Keratinocyte (primary cell): Measurements from ENCODE around the gene CGAS. TPM values are rescaled to one million over a fixed set of nuclear protein-coding genes. Genes with fewer than 3 reads are reported as not detected.

Experiments used
- DNase-seq: peaks from one replicate; pipeline ENCODE4 v3.0.0-alpha.2; 2011; ENCODE audit warnings: low read depth, missing footprints, low spot score
- FAIRE-seq: peaks from 2 replicates; lab custom pipeline; 2011; peaks lifted over from hg19 to GRCh38; lab: Jason Lieb, UNC
- H2AFZ ChIP-seq: 2 replicates; pipeline ENCODE4 v1.6.0; 2012; ENCODE audit warnings: low read length, control low read depth, inconsistent platforms; ENCODE audit not compliant: control insufficient read depth
- H3K27ac ChIP-seq: 2 replicates; pipeline ENCODE4 v1.5.1; 2011; ENCODE audit warnings: low read length; ENCODE audit not compliant: control insufficient read depth, insufficient read depth
- H3K27me3 ChIP-seq: 3 replicates; pipeline ENCODE4 v1.6.0; 2011; ENCODE audit warnings: low read length; ENCODE audit not compliant: control insufficient read depth, insufficient read depth; ENCODE audit errors: extremely low read depth
- H3K36me3 ChIP-seq, 2 experiments: 2 replicates in 1 of 2; 3 replicates in 1 of 2; pipeline ENCODE4 v1.5.1; 2011; ENCODE audit warnings: low read length in 2 of 2, mild to moderate bottlenecking in 1 of 2; ENCODE audit not compliant: control insufficient read depth in 2 of 2, insufficient read depth in 2 of 2; ENCODE audit errors: extremely low read depth in 1 of 2
- H3K4me1 ChIP-seq: 3 replicates; pipeline ENCODE4 v1.5.1; 2011; ENCODE audit warnings: low read length; ENCODE audit not compliant: control insufficient read depth, insufficient read depth; ENCODE audit errors: extremely low read depth
- H3K4me2 ChIP-seq: 3 replicates; pipeline ENCODE4 v1.6.0; 2011; ENCODE audit warnings: low read depth, low read length; ENCODE audit not compliant: control insufficient read depth, insufficient read depth; ENCODE audit errors: extremely low read depth
- H3K4me3 ChIP-seq, 3 experiments: fragments of 200-600 bp in 1 of 3; sonication (generic) in 1 of 3; 2 replicates in 2 of 3; 3 replicates in 1 of 3; pipeline ENCODE4 v1.5.1; 2011 to 2016; ENCODE audit warnings: low read length in 3 of 3, mild to moderate bottlenecking in 3 of 3, control low read depth in 2 of 3, inconsistent platforms in 1 of 3, low read depth in 1 of 3, mixed read lengths in 1 of 3, mixed run types in 1 of 3, moderate library complexity in 1 of 3; ENCODE audit not compliant: control insufficient read depth in 2 of 3, insufficient read depth in 2 of 3; ENCODE audit errors: extremely low read depth in 1 of 3
- H3K79me2 ChIP-seq: 2 replicates; pipeline ENCODE4 v1.6.0; 2012; ENCODE audit warnings: low read length; ENCODE audit not compliant: control insufficient read depth, insufficient read depth
- H3K9ac ChIP-seq: 3 replicates; pipeline ENCODE4 v1.6.0; 2011; ENCODE audit warnings: low read length; ENCODE audit not compliant: control insufficient read depth, insufficient read depth; ENCODE audit errors: extremely low read depth
- H3K9me1 ChIP-seq: 3 replicates; pipeline ENCODE4 v1.6.0; 2011; ENCODE audit warnings: low read length; ENCODE audit not compliant: control insufficient read depth, insufficient read depth; ENCODE audit errors: extremely low read depth
- H3K9me3 ChIP-seq: 2 replicates; pipeline ENCODE4 v1.5.1; 2012; ENCODE audit warnings: low read depth, low read length; ENCODE audit not compliant: control insufficient read depth
- H4K20me1 ChIP-seq: 3 replicates; pipeline ENCODE4 v1.6.0; 2011; ENCODE audit warnings: low read length; ENCODE audit not compliant: control insufficient read depth, insufficient read depth; ENCODE audit errors: extremely low read depth
- CTCF ChIP-seq, 3 experiments: IDR thresholded peaks in 1 of 3; conservative IDR thresholded peaks in 1 of 3; optimal IDR thresholded peaks in 1 of 3; 2 replicates in 2 of 3; 3 replicates in 1 of 3; pipeline versions ENCODE3 to v1.5.1; 2011; ENCODE audit warnings: low read length in 3 of 3, mild to moderate bottlenecking in 3 of 3, moderate library complexity in 2 of 3, control low read depth in 1 of 3, inconsistent platforms in 1 of 3; ENCODE audit not compliant: insufficient read depth in 2 of 3; ENCODE audit errors: extremely low read depth in 1 of 3
- EZH2 ChIP-seq: IDR thresholded peaks from one replicate; pipeline ENCODE4 v1.6.1; 2012; ENCODE audit warnings: inconsistent platforms, mild to moderate bottlenecking, low read length, moderate library complexity
- dilution Hi-C: fragments of 300-500 bp; cut with MboI; formaldehyde crosslinking; loops from one replicate; pipeline ENCODE4 v1.7.0; 2020; ENCODE audit warnings: low sequenced_read_pairs; ENCODE audit not compliant: extremely low pct_ligation_motif_present
- polyA plus RNA-seq, 5 experiments: library from polyadenylated mRNA; depleted of rRNA in 3 of 5; stranded (reverse) in 3 of 5; stranded (forward) in 1 of 5; unstranded in 1 of 5; fragments of >200 nt; gene quantifications; 1 replicate in 1 of 5; 2 replicates in 3 of 5; 3 replicates in 1 of 5; pipeline versions ENCODE4 v1.2.1 to v1.2.3, GENCODE V29; 2011 to 2012; ENCODE audit warnings: missing spikeins in 2 of 5, low read depth in 1 of 5, low replicate concordance in 1 of 5
- small RNA-seq, 3 experiments: library from RNA; depleted of rRNA; stranded (forward); fragments of <200 nt; gene quantifications; one replicate each; pipeline ENCODE3, GENCODE V24; 2012; ENCODE audit warnings: low read depth in 3 of 3, low replicate concordance in 1 of 3; ENCODE audit not compliant: insufficient read length in 3 of 3

The CGAS gene
- polyA plus RNA-seq, 1 donor (not counting 4 experiments of a cell fraction or from before 2014, with no cell fraction given) = 1.1 TPM

GRCh38 chr6:73375216-73375615 lies 76.9 kb downstream of the CGAS start:
- no peak for TF ChIP-seq EZH2
- TF ChIP-seq CTCF (optimal IDR thresholded peaks at IDR 0.05 in 1 of 3, IDR thresholded peaks at IDR 0.05 in 1 of 3, conservative IDR thresholded peaks at IDR 0.05 in 1 of 3; ENCODE audit: extremely low read depth in 1 of 3, insufficient read depth in 2 of 3, low read length in 3 of 3) = no peak
- Histone ChIP-seq H3K79me2 (no peaks in the 10 kb centered on the region), H4K20me1 (no peaks in the 10 kb centered on the region), H3K4me3 (no peak overlapping the region), H3K9me3 (no peaks in the 10 kb centered on the region), H3K27me3 (no peaks in the 10 kb centered on the region), H3K9me1 (no peaks in the 10 kb centered on the region), H3K4me2 (no peak overlapping the region), H3K36me3 (no peaks in the 10 kb centered on the region), H3K4me1 (no peaks in the 10 kb centered on the region), H3K9ac (no peak overlapping the region), H2AFZ (no peak overlapping the region), H3K27ac (no peak overlapping the region)
- dilution Hi-C loops = no loop called here
- DNase-seq (no peak), FAIRE-seq (no peak)

Small RNA genes within 50 kb of the gene (small RNA-seq; reads per million reads assigned to genes)
- gene RN7SL827P (0 to 0.33 (median 0) reads per million in 3 experiments), gene RNU6-975P (0 reads per million in 3 experiments)

Other genes with a start within 250 kb of the CGAS start
- 0.10 TPM in 1 of 3 replicates, not detected in the others for gene KHDC1L, start 226.8 kb downstream of the CGAS start, polyA plus RNA-seq
- gene KHDC1, start 189.1 kb downstream of the CGAS start, polyA plus RNA-seq = 0.52 to 1.0 TPM (median 0.55 TPM) in 3 replicates
- not detected in 3 replicates for gene DPPA5, start 98.0 kb downstream of the CGAS start, polyA plus RNA-seq
- not detected in 3 replicates for gene KHDC3L, start 89.6 kb downstream of the CGAS start, polyA plus RNA-seq
- gene OOEP, start 82.4 kb downstream of the CGAS start, polyA plus RNA-seq = 0.08 TPM in 1 of 3 replicates, not detected in the others
- gene DDX43, start 57.5 kb downstream of the CGAS start, polyA plus RNA-seq = 0.14 to 0.33 TPM (median 0.15 TPM) in 3 replicates
- 15.1 to 24.5 TPM (median 21.3 TPM) in 3 replicates for gene MTO1, start 9.4 kb upstream of the CGAS start, polyA plus RNA-seq
- 9,858 to 11,226 TPM (median 10,860 TPM) in 3 replicates for gene EEF1A1, start 68.7 kb upstream of the CGAS start, polyA plus RNA-seq
- 8.4 to 12.0 TPM (median 8.7 TPM) in 3 replicates for gene SLC17A5, start 201.7 kb upstream of the CGAS start, polyA plus RNA-seq
- 43.8 to 66.1 TPM (median 58.2 TPM) in 3 replicates for gene CD109, start 243.9 kb upstream of the CGAS start, polyA plus RNA-seq